Upper lobe of right lung (tissue), 1 donor: Measurements from ENCODE around the gene DGKZ. TPM values are rescaled to one million over a fixed set of nuclear protein-coding genes. Genes with fewer than 3 reads are reported as not detected.
A peak's percentile ranks its signal among the peaks of the same experiment; 100 is the strongest.

Source experiments
- ATAC-seq: fragments of 200-7000 bp; cut with Tn5 transposase; one replicate; pipeline ENCODE4 v1.9.1; 2020; ENCODE audit warnings: mild to moderate bottlenecking, moderate library complexity
- DNase-seq: peaks from one replicate; pipeline ENCODE4 v3.0.0-alpha.2; 2020
- H3K27ac ChIP-seq: fragments of 200-600 bp; one replicate; pipeline ENCODE4 v1.8.0; 2022
- H3K27me3 ChIP-seq: fragments of 200-600 bp; one replicate; pipeline ENCODE4 v1.8.0; 2022; ENCODE audit warnings: mild to moderate bottlenecking
- H3K36me3 ChIP-seq: fragments of 200-600 bp; one replicate; pipeline ENCODE4 v1.8.0; 2022
- H3K4me1 ChIP-seq: fragments of 200-600 bp; one replicate; pipeline ENCODE4 v1.8.0; 2022
- H3K4me3 ChIP-seq: fragments of 200-600 bp; one replicate; pipeline ENCODE4 v1.8.0; 2022; ENCODE audit warnings: mild to moderate bottlenecking
- H3K9me3 ChIP-seq: fragments of 200-600 bp; one replicate; pipeline ENCODE4 v1.8.0; 2022
- intact Hi-C: fragments of 100-400 bp; cut with DNase I; formaldehyde crosslinking; loops from one replicate; pipeline ENCODE4 v1.11.0; 2022
- total RNA-seq: library from RNA; stranded (reverse); fragmentation: NEBNext Ultra II Directional; extraction: Animal tissue kit (Norgen Biotek cat#: 25700); gene quantifications from one replicate; pipeline ENCODE4 v1.2.1, GENCODE V29; 2021
- TF ChIP-seq, protein P1 (sequence below): fragments of 200-600 bp; IDR thresholded peaks from one replicate; pipeline ENCODE4 v1.8.0; 2022; ENCODE audit warnings: antibody characterized with exemption
- donor health status: DM: no; HTN: yes; CAD: no; lungs with severe emphysema.

DGKZ gene
- total RNA-seq, 1 donor from 2014 or later, result 50.4 TPM

DNA sequence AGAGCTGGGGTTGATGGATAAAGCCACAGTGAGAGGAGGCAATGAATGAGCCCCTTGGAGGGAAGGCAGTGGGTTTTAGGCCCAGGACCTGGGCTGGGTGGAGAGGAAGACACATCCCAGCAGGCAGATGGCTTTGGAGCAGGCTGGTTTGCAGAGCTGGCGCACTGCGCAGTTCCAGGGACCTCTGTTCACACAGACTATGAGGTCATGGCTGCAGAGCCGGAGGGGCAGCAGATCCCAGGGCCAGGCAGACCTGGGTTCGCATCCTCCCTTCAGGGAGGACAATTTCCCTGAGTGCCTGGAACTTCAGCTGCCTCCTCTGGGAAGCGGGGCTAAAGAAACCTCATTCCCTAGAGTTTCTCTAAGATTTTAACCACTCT lies 28.2 kb upstream of the DGKZ start:
- no peak for DNase-seq

DNA sequence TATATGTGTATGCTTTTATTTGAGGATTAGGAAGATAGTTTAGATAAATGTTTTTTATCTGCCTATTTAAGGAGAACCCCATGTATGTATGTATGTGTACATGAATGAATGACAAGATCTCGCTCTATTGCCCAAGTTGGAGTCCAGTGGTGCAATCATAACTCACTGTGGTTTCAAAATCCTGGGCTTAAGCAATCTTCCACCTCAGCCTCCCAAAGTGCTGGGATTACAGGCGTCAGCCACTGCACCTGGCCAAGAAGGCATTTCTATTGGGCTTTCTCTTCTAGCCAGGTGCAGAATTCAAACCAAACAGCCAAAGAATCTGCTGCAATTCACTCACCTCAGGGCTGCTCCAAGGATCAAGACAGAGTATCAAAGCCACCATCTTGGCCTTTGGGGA lies 25.5 kb upstream of the DGKZ start:
- no peak for DNase-seq
- H3K27ac ChIP-seq, result no peak overlapping the region
- no peaks in the 10 kb centered on the region for H3K9me3 ChIP-seq
- H3K27me3 ChIP-seq, result no peaks in the 10 kb centered on the region
- peaks cover 14% of the 10 kb centered on the region for H3K36me3 ChIP-seq
- H3K4me1 ChIP-seq, result peaks cover 15% of the 10 kb centered on the region
- TF ChIP-seq, protein P1, sequence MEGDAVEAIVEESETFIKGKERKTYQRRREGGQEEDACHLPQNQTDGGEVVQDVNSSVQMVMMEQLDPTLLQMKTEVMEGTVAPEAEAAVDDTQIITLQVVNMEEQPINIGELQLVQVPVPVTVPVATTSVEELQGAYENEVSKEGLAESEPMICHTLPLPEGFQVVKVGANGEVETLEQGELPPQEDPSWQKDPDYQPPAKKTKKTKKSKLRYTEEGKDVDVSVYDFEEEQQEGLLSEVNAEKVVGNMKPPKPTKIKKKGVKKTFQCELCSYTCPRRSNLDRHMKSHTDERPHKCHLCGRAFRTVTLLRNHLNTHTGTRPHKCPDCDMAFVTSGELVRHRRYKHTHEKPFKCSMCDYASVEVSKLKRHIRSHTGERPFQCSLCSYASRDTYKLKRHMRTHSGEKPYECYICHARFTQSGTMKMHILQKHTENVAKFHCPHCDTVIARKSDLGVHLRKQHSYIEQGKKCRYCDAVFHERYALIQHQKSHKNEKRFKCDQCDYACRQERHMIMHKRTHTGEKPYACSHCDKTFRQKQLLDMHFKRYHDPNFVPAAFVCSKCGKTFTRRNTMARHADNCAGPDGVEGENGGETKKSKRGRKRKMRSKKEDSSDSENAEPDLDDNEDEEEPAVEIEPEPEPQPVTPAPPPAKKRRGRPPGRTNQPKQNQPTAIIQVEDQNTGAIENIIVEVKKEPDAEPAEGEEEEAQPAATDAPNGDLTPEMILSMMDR, result no peak
- ATAC-seq, result no peak
- no peak overlapping the region for H3K4me3 ChIP-seq
- intact Hi-C loops, result no loop called here

More for the DNA sequence above, 28.2 kb upstream of the DGKZ start:
- TF ChIP-seq, protein P1, result no peak
- H3K4me3 ChIP-seq, result no peak overlapping the region
- peaks cover 14% of the 10 kb centered on the region for H3K36me3 ChIP-seq
- no peak for ATAC-seq
- H3K27me3 ChIP-seq, result no peaks in the 10 kb centered on the region
- peaks cover 15% of the 10 kb centered on the region for H3K4me1 ChIP-seq
- H3K9me3 ChIP-seq, result no peaks in the 10 kb centered on the region
- intact Hi-C loops, result no loop called here
- H3K27ac ChIP-seq, result peak overlapping the region; percentile 55

DNA sequence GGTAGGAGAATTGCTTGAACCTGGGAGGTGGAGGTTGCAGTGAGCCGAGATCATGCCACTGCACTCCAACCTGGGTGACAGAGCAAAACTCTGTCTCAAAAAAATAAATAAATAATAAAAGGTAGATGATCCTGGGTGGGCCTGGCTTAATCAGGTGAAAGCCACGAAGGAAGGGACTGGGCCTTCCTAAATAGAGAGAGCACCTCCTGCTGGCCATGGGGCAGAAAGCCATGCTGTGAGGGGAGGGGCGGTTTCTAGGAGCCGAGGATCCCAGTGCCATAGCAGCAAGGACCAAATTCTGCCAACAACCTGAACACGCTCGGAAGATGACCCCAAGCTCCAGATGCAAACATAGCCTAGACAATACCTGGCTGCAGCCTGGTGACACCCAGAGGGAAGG lies 24.5 kb upstream of the DGKZ start:
- no peak overlapping the region for H3K27ac ChIP-seq
- H3K27me3 ChIP-seq, result no peaks in the 10 kb centered on the region
- H3K9me3 ChIP-seq, result no peaks in the 10 kb centered on the region
- H3K4me1 ChIP-seq, result peaks cover 15% of the 10 kb centered on the region
- TF ChIP-seq, protein P1, result peak; percentile 28
- H3K4me3 ChIP-seq, result no peak overlapping the region
- intact Hi-C loops, result no loop called here
- peaks cover 14% of the 10 kb centered on the region for H3K36me3 ChIP-seq
- ATAC-seq (peak; percentile 18), DNase-seq (no peak)

DNA sequence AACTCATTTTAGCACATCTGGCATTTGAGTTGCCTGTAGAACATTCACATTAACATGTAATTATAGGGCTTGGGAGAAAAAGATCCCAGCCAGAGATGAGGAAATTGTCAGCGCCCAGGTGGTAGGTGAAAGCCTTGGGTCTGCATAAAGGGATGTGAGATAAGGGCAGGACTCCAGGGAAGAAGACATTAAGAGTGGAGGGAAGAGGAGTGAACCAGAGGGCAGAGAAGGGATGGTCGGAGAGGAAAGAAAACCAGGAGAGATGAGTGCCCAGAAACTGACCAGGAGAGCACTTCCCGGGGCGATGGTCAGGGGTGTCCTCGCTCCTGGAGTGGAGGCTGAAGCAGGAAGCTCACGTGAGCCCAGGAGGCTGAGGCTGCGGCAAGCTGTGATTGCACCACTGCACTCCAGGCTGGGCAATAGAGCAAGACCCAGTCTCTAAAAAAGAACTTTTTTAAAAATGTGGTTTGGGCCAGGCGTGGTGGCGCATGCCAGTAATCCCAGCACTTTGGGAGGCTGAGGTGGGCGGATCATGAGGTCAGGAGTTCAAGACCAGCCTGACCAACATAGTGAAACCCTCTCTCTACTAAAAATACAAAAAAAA lies 20.3 kb upstream of the DGKZ start:
- H3K27ac ChIP-seq, result no peak overlapping the region
- intact Hi-C loops, result no loop called here
- no peaks in the 10 kb centered on the region for H3K36me3 ChIP-seq
- DNase-seq (no peak), ATAC-seq (no peak)
- no peaks in the 10 kb centered on the region for H3K4me1 ChIP-seq
- TF ChIP-seq, protein P1, result no peak
- H3K4me3 ChIP-seq, result no peak overlapping the region
- peaks cover 7% of the 10 kb centered on the region for H3K27me3 ChIP-seq
- no peaks in the 10 kb centered on the region for H3K9me3 ChIP-seq

DNA sequence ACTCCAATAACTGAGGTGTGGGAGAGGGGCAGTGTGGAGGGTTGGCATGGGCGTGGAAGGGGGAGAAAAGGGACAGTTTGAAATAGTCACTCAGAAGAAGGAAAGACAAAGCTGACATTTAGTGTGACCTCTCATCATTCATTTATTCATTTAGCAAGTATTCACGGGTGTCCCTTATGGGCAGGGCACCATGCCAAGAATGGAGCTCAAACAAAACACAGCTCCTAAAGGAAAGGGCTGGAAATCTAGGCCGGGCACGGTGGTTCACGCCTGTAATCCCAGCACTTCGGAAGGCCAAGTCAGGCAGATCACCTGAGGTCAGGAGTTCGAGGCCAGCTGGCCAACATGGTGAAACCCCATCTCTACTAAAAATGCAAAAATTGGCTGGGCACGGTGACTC lies 19.4 kb upstream of the DGKZ start:
- intact Hi-C loops, result no loop called here
- no peak overlapping the region for H3K27ac ChIP-seq
- H3K36me3 ChIP-seq, result no peaks in the 10 kb centered on the region
- no peak for ATAC-seq
- TF ChIP-seq, protein P1, result no peak
- no peak for DNase-seq
- H3K4me1 ChIP-seq, result peaks cover 7% of the 10 kb centered on the region
- no peaks in the 10 kb centered on the region for H3K9me3 ChIP-seq
- H3K27me3 ChIP-seq, result peaks cover 15% of the 10 kb centered on the region
- H3K4me3 ChIP-seq, result no peak overlapping the region

DNA sequence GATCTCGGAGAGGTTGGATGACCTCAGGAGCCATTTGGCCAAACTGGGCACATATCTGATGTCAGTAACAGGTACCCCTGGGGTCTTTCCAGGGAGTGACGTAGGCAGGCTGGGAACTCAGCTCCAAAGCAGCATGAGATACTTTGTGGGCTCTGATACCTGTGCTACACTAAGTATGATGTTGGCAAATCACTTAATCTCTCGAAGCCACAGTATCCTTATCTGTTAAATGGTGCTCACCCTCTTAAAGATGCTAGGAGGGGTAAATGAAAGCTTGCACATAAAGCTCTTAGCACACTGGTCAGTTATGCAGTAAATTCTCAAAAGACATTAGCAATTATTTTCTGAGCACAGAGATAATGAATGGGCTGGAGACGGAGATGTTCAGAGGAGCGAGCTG lies 17.1 kb upstream of the DGKZ start:
- ATAC-seq, result no peak
- H3K9me3 ChIP-seq, result no peaks in the 10 kb centered on the region
- TF ChIP-seq, protein P1, result no peak
- no peak for DNase-seq
- H3K27ac ChIP-seq, result no peak overlapping the region
- H3K4me3 ChIP-seq, result no peak overlapping the region
- intact Hi-C loops, result no loop called here
- H3K4me1 ChIP-seq, result peaks cover 11% of the 10 kb centered on the region
- no peaks in the 10 kb centered on the region for H3K36me3 ChIP-seq
- peaks cover 32% of the 10 kb centered on the region for H3K27me3 ChIP-seq
